ENCODE data around the gene AGFG2.

- no peak for TF ChIP-seq CREB5 (CRISPR knock-in tag; IDR thresholded peaks at IDR 0.05; ENCODE audit: low read depth)
- no peak for TF ChIP-seq ARNTL (CRISPR knock-in tag; IDR thresholded peaks at IDR 0.05; ENCODE audit: borderline replicate concordance, low read depth)
Measured at GRCh38 chr7:100577103-100577502, 38.1 kb downstream of the AGFG2 start.

Data from SK-N-SH treated with all-trans-retinoic acid at 6 μM for 48 hours (cell line).